ENCODE measurements around the gene KCNIP3.
"Not testable (repeated sequence)": the region's sequence is repeated elsewhere in the genome, so short reads cannot be mapped to it uniquely, and the experiment has no call there.

The KCNIP3 gene

DNA sequence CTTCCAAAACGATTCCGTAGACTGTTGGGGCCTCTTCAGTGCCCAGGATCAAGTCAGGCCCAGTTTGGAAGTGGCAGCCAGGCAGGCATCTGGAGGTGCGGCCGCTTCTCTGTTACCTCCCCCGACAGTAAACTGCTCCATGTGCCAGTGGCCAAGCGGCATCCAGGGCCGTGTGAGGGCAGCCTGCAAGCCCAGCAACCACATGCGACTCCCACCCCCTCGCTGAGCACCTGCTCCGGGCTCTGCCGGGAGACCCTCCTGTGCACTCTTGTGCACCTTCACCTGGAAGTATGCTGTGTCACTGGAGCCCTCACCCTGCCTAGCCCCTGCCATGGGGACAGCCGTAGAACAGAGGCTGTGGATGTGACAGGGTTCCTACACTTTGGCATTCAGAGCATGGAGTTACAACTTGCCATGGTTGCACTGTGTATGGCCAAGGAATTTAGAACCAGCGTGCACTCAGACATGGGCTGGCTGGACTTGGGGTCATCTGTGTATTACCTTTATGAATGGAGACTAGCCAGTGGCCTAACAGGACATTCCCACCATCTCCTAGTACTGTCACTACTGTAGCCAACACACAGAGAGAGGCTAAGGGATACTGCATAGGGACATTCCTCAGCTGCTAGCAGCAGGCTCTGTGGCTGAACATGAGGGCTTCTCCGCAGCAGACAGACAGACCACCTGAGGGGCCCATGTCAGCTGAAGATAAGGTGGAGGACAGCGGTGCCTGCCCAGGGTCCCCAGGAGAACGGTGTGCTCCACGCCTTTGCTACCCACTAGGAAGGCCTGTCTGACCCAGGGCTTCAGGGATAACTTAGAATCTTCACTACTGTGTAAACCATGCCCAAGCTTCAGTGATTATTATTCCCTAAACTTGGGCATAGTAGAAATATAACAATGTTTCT is 80.3 kb downstream of the KCNIP3 start:
- Histone ChIP-seq H2BK15ac (ENCODE audit: low read length) (no peak overlapping the region), H3K9ac (ENCODE audit: low read depth, low read length, poor library complexity) (peak overlapping the region; percentile 57), H3K4me1 (ENCODE audit: control insufficient read depth in 2 of 2, insufficient read depth in 1 of 2, low read depth in 1 of 2, low read length in 2 of 2) (peaks cover 0 to 2% of the 10 kb centered on the region in 2 donors), H3K4ac (ENCODE audit: low read length) (no peak overlapping the region), H2BK5ac (ENCODE audit: low read length) (no peak overlapping the region), H4K8ac (ENCODE audit: low read depth, low read length) (no peak overlapping the region), H2BK120ac (ENCODE audit: low read depth, low read length) (no peak overlapping the region), H2AFZ (ENCODE audit: low read length) (no peak overlapping the region), H3K18ac (ENCODE audit: low read length) (peak overlapping the region; percentile 48), H3K23ac (ENCODE audit: low read depth, low read length, poor library complexity) (peak overlapping the region; percentile 53), H3K79me1 (ENCODE audit: low read depth, low read length) (no peaks in the 10 kb centered on the region), H3K14ac (ENCODE audit: low read length) (no peak overlapping the region), H3K4me3 (ENCODE audit: low read length in 2 of 2) (no peak overlapping the region), H3K36me3 (replicated peaks in 1 of 2; ENCODE audit: control insufficient read depth in 2 of 2, insufficient read depth in 2 of 2, low read length in 2 of 2) (no peaks in the 10 kb centered on the region), H2BK12ac (ENCODE audit: low read length) (no peak overlapping the region), H3K4me2 (ENCODE audit: insufficient read depth, low read length, poor library complexity, severe bottlenecking) (no peak overlapping the region), H4K91ac (ENCODE audit: low read depth, low read length, poor library complexity) (no peak overlapping the region), H3K27me3 (ENCODE audit: control insufficient read depth in 3 of 3, insufficient read depth in 3 of 3, low read depth in 1 of 3, low read length in 3 of 3) (peaks cover 0 to 5% (median 3%) of the 10 kb centered on the region in 3 experiments), H3K9me3 (replicated peaks in 1 of 2; ENCODE audit: control insufficient read depth in 2 of 2, insufficient read depth in 1 of 2, low read depth in 1 of 2, low read length in 2 of 2) (peaks cover 0 to 1% of the 10 kb centered on the region in 2 donors), H2AK5ac (ENCODE audit: low read depth, low read length) (no peak overlapping the region), H3K27ac (replicated peaks; ENCODE audit: low read length) (no peak overlapping the region)
- no peak for DNase-seq (ENCODE audit: low spot score)
- no CpG with 5 or more reads among the region's 17 CpGs for WGBS, 2 donors (ENCODE audit: extremely low coverage in 2 of 2, insufficient read length in 2 of 2, insufficient replicate concordance in 1 of 2)

GRCh38 chr2:95378281-95378680 is 81.1 kb downstream of the KCNIP3 start:
- H2BK15ac ChIP-seq (ENCODE audit: low read length); H3K79me1 ChIP-seq (ENCODE audit: low read depth, low read length); H2BK12ac ChIP-seq (ENCODE audit: low read length); H2AK5ac ChIP-seq (ENCODE audit: low read depth, low read length); H3K18ac ChIP-seq (ENCODE audit: low read length); H3K4me1 ChIP-seq (ENCODE audit: control insufficient read depth in 2 of 2, insufficient read depth in 1 of 2, low read depth in 1 of 2, low read length in 2 of 2); H2BK120ac ChIP-seq (ENCODE audit: low read depth, low read length); H3K9me3 ChIP-seq (replicated peaks in 1 of 2; ENCODE audit: control insufficient read depth in 2 of 2, insufficient read depth in 1 of 2, low read depth in 1 of 2, low read length in 2 of 2); H3K4me2 ChIP-seq (ENCODE audit: insufficient read depth, low read length, poor library complexity, severe bottlenecking); H4K8ac ChIP-seq (ENCODE audit: low read depth, low read length); DNase-seq (ENCODE audit: low spot score); H3K27me3 ChIP-seq (ENCODE audit: control insufficient read depth in 3 of 3, insufficient read depth in 3 of 3, low read depth in 1 of 3, low read length in 3 of 3); H3K23ac ChIP-seq (ENCODE audit: low read depth, low read length, poor library complexity); H3K4me3 ChIP-seq (ENCODE audit: low read length in 2 of 2); H4K91ac ChIP-seq (ENCODE audit: low read depth, low read length, poor library complexity); H3K14ac ChIP-seq (ENCODE audit: low read length); H3K27ac ChIP-seq (replicated peaks; ENCODE audit: low read length); H3K9ac ChIP-seq (ENCODE audit: low read depth, low read length, poor library complexity); H3K4ac ChIP-seq (ENCODE audit: low read length); H3K36me3 ChIP-seq (replicated peaks in 1 of 2; ENCODE audit: control insufficient read depth in 2 of 2, insufficient read depth in 2 of 2, low read length in 2 of 2); H2BK5ac ChIP-seq (ENCODE audit: low read length); H2AFZ ChIP-seq (ENCODE audit: low read length): not testable (repeated sequence)
- WGBS, 2 donors (ENCODE audit: extremely low coverage in 2 of 2, insufficient read length in 2 of 2, insufficient replicate concordance in 1 of 2): no CpG with 5 or more reads among the region's 7 CpGs

DNA sequence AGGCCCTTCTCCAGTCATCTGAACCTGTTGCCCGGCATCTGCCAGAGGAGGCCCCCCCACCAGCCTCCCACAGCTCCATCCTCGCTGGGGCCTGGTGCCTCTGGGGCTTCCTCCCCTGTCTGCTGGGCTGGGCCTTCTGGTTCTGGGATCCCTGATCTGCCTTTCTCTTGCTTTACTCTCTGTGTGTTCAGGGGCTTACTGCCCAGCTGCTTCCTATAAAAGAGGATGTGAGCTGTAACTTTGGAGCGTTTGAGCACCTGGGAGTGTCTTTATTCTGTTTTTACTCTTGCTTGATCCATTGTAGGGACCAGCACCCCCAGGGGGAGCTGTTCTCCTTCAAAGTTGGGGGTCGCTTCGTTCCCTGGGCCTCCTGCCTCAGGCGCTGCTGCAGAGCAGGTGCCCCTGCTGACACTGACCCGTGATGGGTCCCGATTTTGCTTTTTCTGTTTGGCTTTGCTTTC is 82.3 kb downstream of the KCNIP3 start:
- H3K27me3 ChIP-seq (ENCODE audit: control insufficient read depth in 3 of 3, insufficient read depth in 3 of 3, low read depth in 1 of 3, low read length in 3 of 3): peaks cover 0 to 5% (median 3%) of the 10 kb centered on the region in 3 experiments
- H3K4ac ChIP-seq (ENCODE audit: low read length): no peak overlapping the region

DNA sequence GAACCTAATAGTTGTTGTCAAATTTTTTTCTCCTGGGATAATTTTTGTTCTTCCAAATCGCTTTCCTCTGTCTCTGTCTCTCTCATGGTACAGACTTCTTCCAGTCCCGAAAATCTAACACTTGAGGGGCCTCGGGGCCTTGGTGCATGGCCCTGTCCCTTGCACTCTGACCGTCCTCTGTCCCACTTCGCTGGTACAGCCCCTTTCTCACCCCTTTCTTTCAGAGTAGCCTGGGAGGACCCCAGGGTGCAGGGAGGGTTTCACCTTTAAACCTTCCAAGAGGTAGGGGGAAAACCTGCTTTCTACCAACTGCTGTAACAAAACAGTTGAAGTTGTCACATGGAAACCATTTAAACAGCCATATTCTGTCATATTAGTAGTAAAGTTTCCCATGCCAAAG is 83.1 kb downstream of the KCNIP3 start:
- DNase-seq (ENCODE audit: low spot score): no peak
- H3K79me1 ChIP-seq (ENCODE audit: low read depth, low read length): no peaks in the 10 kb centered on the region
- H3K14ac ChIP-seq (ENCODE audit: low read length): no peak overlapping the region
- no peak overlapping the region for H2BK5ac ChIP-seq (ENCODE audit: low read length)
- no peaks in the 10 kb centered on the region for H3K36me3 ChIP-seq (replicated peaks in 1 of 2; ENCODE audit: control insufficient read depth in 2 of 2, insufficient read depth in 2 of 2, low read length in 2 of 2)
- no peak overlapping the region for H3K4ac ChIP-seq (ENCODE audit: low read length)
- no peak overlapping the region for H4K8ac ChIP-seq (ENCODE audit: low read depth, low read length)
- H3K23ac ChIP-seq (ENCODE audit: low read depth, low read length, poor library complexity): no peak overlapping the region
- H3K9ac ChIP-seq (ENCODE audit: low read depth, low read length, poor library complexity): no peak overlapping the region
- no peak overlapping the region for H2BK15ac ChIP-seq (ENCODE audit: low read length)
- H2BK12ac ChIP-seq (ENCODE audit: low read length): no peak overlapping the region
- no peak overlapping the region for H3K4me3 ChIP-seq (ENCODE audit: low read length in 2 of 2)
- peaks cover 0 to 9% of the 10 kb centered on the region in 2 donors for H3K4me1 ChIP-seq (ENCODE audit: control insufficient read depth in 2 of 2, insufficient read depth in 1 of 2, low read depth in 1 of 2, low read length in 2 of 2)
- H3K27ac ChIP-seq (replicated peaks; ENCODE audit: low read length): no peak overlapping the region
- no peak overlapping the region for H2BK120ac ChIP-seq (ENCODE audit: low read depth, low read length)
- no peak overlapping the region for H2AFZ ChIP-seq (ENCODE audit: low read length)
- no CpG with 5 or more reads among the region's 5 CpGs for WGBS, 2 donors (ENCODE audit: extremely low coverage in 2 of 2, insufficient read length in 2 of 2, insufficient replicate concordance in 1 of 2)
- H3K9me3 ChIP-seq (replicated peaks in 1 of 2; ENCODE audit: control insufficient read depth in 2 of 2, insufficient read depth in 1 of 2, low read depth in 1 of 2, low read length in 2 of 2): peaks cover 0 to 1% of the 10 kb centered on the region in 2 donors
- H3K4me2 ChIP-seq (ENCODE audit: insufficient read depth, low read length, poor library complexity, severe bottlenecking): no peak overlapping the region
- peaks cover 0 to 5% (median 3%) of the 10 kb centered on the region in 3 experiments for H3K27me3 ChIP-seq (ENCODE audit: control insufficient read depth in 3 of 3, insufficient read depth in 3 of 3, low read depth in 1 of 3, low read length in 3 of 3)
- H4K91ac ChIP-seq (ENCODE audit: low read depth, low read length, poor library complexity): no peak overlapping the region
- no peak overlapping the region for H3K18ac ChIP-seq (ENCODE audit: low read length)
- no peak overlapping the region for H2AK5ac ChIP-seq (ENCODE audit: low read depth, low read length)

More for the DNA sequence above, 82.3 kb downstream of the KCNIP3 start:
- H4K91ac ChIP-seq (ENCODE audit: low read depth, low read length, poor library complexity): no peak overlapping the region
- no peak overlapping the region for H4K8ac ChIP-seq (ENCODE audit: low read depth, low read length)
- no peak overlapping the region for H3K18ac ChIP-seq (ENCODE audit: low read length)
- H2BK12ac ChIP-seq (ENCODE audit: low read length): no peak overlapping the region
- H2BK5ac ChIP-seq (ENCODE audit: low read length): no peak overlapping the region
- H3K9ac ChIP-seq (ENCODE audit: low read depth, low read length, poor library complexity): no peak overlapping the region
- no peak overlapping the region for H3K4me2 ChIP-seq (ENCODE audit: insufficient read depth, low read length, poor library complexity, severe bottlenecking)
- H3K36me3 ChIP-seq (replicated peaks in 1 of 2; ENCODE audit: control insufficient read depth in 2 of 2, insufficient read depth in 2 of 2, low read length in 2 of 2): no peaks in the 10 kb centered on the region
- H3K27ac ChIP-seq (replicated peaks; ENCODE audit: low read length): no peak overlapping the region
- DNase-seq (ENCODE audit: low spot score): no peak
- H3K23ac ChIP-seq (ENCODE audit: low read depth, low read length, poor library complexity): no peak overlapping the region
- H3K14ac ChIP-seq (ENCODE audit: low read length): no peak overlapping the region
- peaks cover 0 to 2% of the 10 kb centered on the region in 2 donors for H3K4me1 ChIP-seq (ENCODE audit: control insufficient read depth in 2 of 2, insufficient read depth in 1 of 2, low read depth in 1 of 2, low read length in 2 of 2)
- WGBS, 2 donors (ENCODE audit: extremely low coverage in 2 of 2, insufficient read length in 2 of 2, insufficient replicate concordance in 1 of 2): no CpG with 5 or more reads among the region's 8 CpGs
- H2BK120ac ChIP-seq (ENCODE audit: low read depth, low read length): no peak overlapping the region
- no peak overlapping the region for H2BK15ac ChIP-seq (ENCODE audit: low read length)
- no peaks in the 10 kb centered on the region for H3K79me1 ChIP-seq (ENCODE audit: low read depth, low read length)
- H3K4me3 ChIP-seq (ENCODE audit: low read length in 2 of 2): no peak overlapping the region
- peaks cover 0 to 1% of the 10 kb centered on the region in 2 donors for H3K9me3 ChIP-seq (replicated peaks in 1 of 2; ENCODE audit: control insufficient read depth in 2 of 2, insufficient read depth in 1 of 2, low read depth in 1 of 2, low read length in 2 of 2)
- no peak overlapping the region for H2AK5ac ChIP-seq (ENCODE audit: low read depth, low read length)
- H2AFZ ChIP-seq (ENCODE audit: low read length): peak overlapping the region; percentile 66

Data from neuronal stem cell (in vitro differentiated cells).